GM12891 (cell line): Measurements from ENCODE around the gene ATG12.

Source experiments
- POLR2A ChIP-seq: IDR thresholded peaks from 2 replicates; pipeline ENCODE4 v1.6.1; 2011; ENCODE audit warnings: low read depth, low read length, control low read depth
- POLR2AphosphoS5 ChIP-seq: IDR thresholded peaks from 2 replicates; pipeline ENCODE4 v1.6.1; 2011; ENCODE audit warnings: low read depth, low read length, control low read depth
- POU2F2 ChIP-seq: IDR thresholded peaks from 2 replicates; pipeline ENCODE4 v1.6.1; 2011; ENCODE audit warnings: low read depth, mild to moderate bottlenecking, control low read depth, low read length, moderate library complexity
- SPI1 ChIP-seq: IDR thresholded peaks from 2 replicates; pipeline ENCODE4 v1.6.1; 2011; ENCODE audit warnings: low read depth, low read length, control low read depth
- TAF1 ChIP-seq: IDR thresholded peaks from 2 replicates; pipeline ENCODE4 v1.6.1; 2011; ENCODE audit warnings: low read depth, low read length, control low read depth

- no peak for TF ChIP-seq POLR2A
- no peak for TF ChIP-seq TAF1
- TF ChIP-seq POLR2AphosphoS5 = no peak
- TF ChIP-seq SPI1 = no peak
- TF ChIP-seq POU2F2 = no peak
These were observed 31.4 kb downstream of the ATG12 start for GRCh38 chr5:115809946-115810345.
